Measurements from ENCODE around the gene GBGT1. TPM values are rescaled to one million over a fixed set of nuclear protein-coding genes. Genes with fewer than 3 reads are reported as not detected.

GBGT1 gene
- total RNA-seq, 1 donor from 2014 or later, result 6.3 TPM

GRCh38 chr9:133189826-133190225 is 26.1 kb upstream of the GBGT1 start:
- intact Hi-C loops (cut with micrococcal nuclease), result loop anchor here (10.0 kb wide), 3 partner anchors 85 to 295 kb away; partner anchors contain the start of gene ABO
- Histone ChIP-seq H3K27ac (replicated peaks) (no peak overlapping the region), H3K27me3 (ENCODE audit: low read depth) (peaks cover 55% of the 10 kb centered on the region), H3K4me1 (peaks cover 5% of the 10 kb centered on the region), H3K4me3 (no peak overlapping the region), H3K9me3 (replicated peaks) (peaks cover 4% of the 10 kb centered on the region), H3K36me3 (no peaks in the 10 kb centered on the region)
- TF ChIP-seq CTCF (IDR thresholded peaks at IDR 0.05; ENCODE audit: borderline replicate concordance), result no peak
- DNase-seq, result no peak

- no peak overlapping the region for H3K4me3 ChIP-seq
- no peaks in the 10 kb centered on the region for H3K36me3 ChIP-seq
- peaks cover 5% of the 10 kb centered on the region for H3K4me1 ChIP-seq
- TF ChIP-seq CTCF (IDR thresholded peaks at IDR 0.05; ENCODE audit: borderline replicate concordance), result no peak
- intact Hi-C loops (cut with micrococcal nuclease), result loop anchor here (10.0 kb wide), 3 partner anchors 86 to 296 kb away; partner anchors contain the start of gene ABO
- no peaks in the 10 kb centered on the region for H3K9me3 ChIP-seq (replicated peaks)
- H3K27ac ChIP-seq (replicated peaks), result no peak overlapping the region
- peaks cover 45% of the 10 kb centered on the region for H3K27me3 ChIP-seq (ENCODE audit: low read depth)
- DNase-seq, result no peak
Observed at GRCh38 chr9:133188843-133189180, 25.1 kb upstream of the GBGT1 start.

- H3K36me3 ChIP-seq, result no peaks in the 10 kb centered on the region
- peaks cover 5% of the 10 kb centered on the region for H3K4me1 ChIP-seq
- peak; percentile 43 for TF ChIP-seq CTCF (IDR thresholded peaks at IDR 0.05; ENCODE audit: borderline replicate concordance)
- H3K27ac ChIP-seq (replicated peaks), result no peak overlapping the region
- no peak overlapping the region for H3K4me3 ChIP-seq
- no peaks in the 10 kb centered on the region for H3K9me3 ChIP-seq (replicated peaks)
- intact Hi-C loops (cut with micrococcal nuclease), result loop anchor here (10.0 kb wide), 3 partner anchors 87 to 297 kb away; partner anchors contain the start of gene ABO
- no peak for DNase-seq
- peaks cover 46% of the 10 kb centered on the region for H3K27me3 ChIP-seq (ENCODE audit: low read depth)
Observed at GRCh38 chr9:133188006-133188842, 24.5 kb upstream of the GBGT1 start.

GRCh38 chr9:133187561-133188005 is 23.9 kb upstream of the GBGT1 start:
- Histone ChIP-seq H3K27me3 (ENCODE audit: low read depth) (peaks cover 42% of the 10 kb centered on the region), H3K4me3 (no peak overlapping the region), H3K27ac (replicated peaks) (no peak overlapping the region), H3K9me3 (replicated peaks) (no peaks in the 10 kb centered on the region), H3K36me3 (no peaks in the 10 kb centered on the region), H3K4me1 (peaks cover 5% of the 10 kb centered on the region)
- TF ChIP-seq CTCF (IDR thresholded peaks at IDR 0.05; ENCODE audit: borderline replicate concordance), result no peak
- DNase-seq, result no peak
- intact Hi-C loops (cut with micrococcal nuclease), result loop anchor here (10.0 kb wide), 3 partner anchors 87 to 297 kb away; partner anchors contain the start of gene ABO

GRCh38 chr9:133186736-133187135 is 23.0 kb upstream of the GBGT1 start:
- H3K4me1 ChIP-seq, result peaks cover 5% of the 10 kb centered on the region
- no peak for DNase-seq
- intact Hi-C loops (cut with micrococcal nuclease), result loop anchor here (10.0 kb wide), 3 partner anchors 88 to 298 kb away; partner anchors contain the start of gene ABO
- H3K27ac ChIP-seq (replicated peaks), result no peak overlapping the region
- no peak overlapping the region for H3K4me3 ChIP-seq
- no peaks in the 10 kb centered on the region for H3K9me3 ChIP-seq (replicated peaks)
- H3K36me3 ChIP-seq, result no peaks in the 10 kb centered on the region
- peaks cover 40% of the 10 kb centered on the region for H3K27me3 ChIP-seq (ENCODE audit: low read depth)
- TF ChIP-seq CTCF (IDR thresholded peaks at IDR 0.05; ENCODE audit: borderline replicate concordance), result no peak
